GM12864 (cell line): Measurements from ENCODE around the gene KLF17.

Experiments
- DNase-seq: peaks from one replicate; pipeline ENCODE4 v3.0.0-alpha.2; 2011; ENCODE audit warnings: low read depth
- H3K4me3 ChIP-seq: 2 replicates; pipeline ENCODE4 v1.5.1; 2011; ENCODE audit warnings: mild to moderate bottlenecking, low read depth, low read length, control low read depth
- CTCF ChIP-seq: IDR thresholded peaks from 2 replicates; pipeline ENCODE4 v1.5.1; 2011; ENCODE audit warnings: low read depth, mild to moderate bottlenecking, moderate library complexity, low read length, control low read depth, inconsistent platforms; ENCODE audit errors: missing control alignments

Gene KLF17

GRCh38 chr1:44077421-44077820, 41.2 kb upstream of the KLF17 start:
- no peak overlapping the region for H3K4me3 ChIP-seq
- TF ChIP-seq CTCF, result no peak
- no peak for DNase-seq

GRCh38 chr1:44078104-44078503, 40.5 kb upstream of the KLF17 start:
- TF ChIP-seq CTCF, result no peak
- DNase-seq, result no peak
- no peak overlapping the region for H3K4me3 ChIP-seq

- no peak for DNase-seq
- no peak overlapping the region for H3K4me3 ChIP-seq
- no peak for TF ChIP-seq CTCF
Observed at GRCh38 chr1:44079566-44079965, 39.1 kb upstream of the KLF17 start.

GRCh38 chr1:44084998-44085675, 33.5 kb upstream of the KLF17 start:
- no peak overlapping the region for H3K4me3 ChIP-seq
- TF ChIP-seq CTCF, result no peak
- no peak for DNase-seq

GRCh38 chr1:44086692-44087474, 31.7 kb upstream of the KLF17 start:
- DNase-seq, result no peak
- TF ChIP-seq CTCF, result no peak
- no peak overlapping the region for H3K4me3 ChIP-seq

GRCh38 chr1:44089371-44090048, 29.1 kb upstream of the KLF17 start:
- no peak overlapping the region for H3K4me3 ChIP-seq
- DNase-seq, result no peak
- no peak for TF ChIP-seq CTCF
